Measurements from ENCODE around the gene THAP6.

- no peak for TF ChIP-seq EP300 (conservative IDR thresholded peaks at IDR 0.05; ENCODE audit: poor library complexity, severe bottlenecking)
- TF ChIP-seq, protein P1, sequence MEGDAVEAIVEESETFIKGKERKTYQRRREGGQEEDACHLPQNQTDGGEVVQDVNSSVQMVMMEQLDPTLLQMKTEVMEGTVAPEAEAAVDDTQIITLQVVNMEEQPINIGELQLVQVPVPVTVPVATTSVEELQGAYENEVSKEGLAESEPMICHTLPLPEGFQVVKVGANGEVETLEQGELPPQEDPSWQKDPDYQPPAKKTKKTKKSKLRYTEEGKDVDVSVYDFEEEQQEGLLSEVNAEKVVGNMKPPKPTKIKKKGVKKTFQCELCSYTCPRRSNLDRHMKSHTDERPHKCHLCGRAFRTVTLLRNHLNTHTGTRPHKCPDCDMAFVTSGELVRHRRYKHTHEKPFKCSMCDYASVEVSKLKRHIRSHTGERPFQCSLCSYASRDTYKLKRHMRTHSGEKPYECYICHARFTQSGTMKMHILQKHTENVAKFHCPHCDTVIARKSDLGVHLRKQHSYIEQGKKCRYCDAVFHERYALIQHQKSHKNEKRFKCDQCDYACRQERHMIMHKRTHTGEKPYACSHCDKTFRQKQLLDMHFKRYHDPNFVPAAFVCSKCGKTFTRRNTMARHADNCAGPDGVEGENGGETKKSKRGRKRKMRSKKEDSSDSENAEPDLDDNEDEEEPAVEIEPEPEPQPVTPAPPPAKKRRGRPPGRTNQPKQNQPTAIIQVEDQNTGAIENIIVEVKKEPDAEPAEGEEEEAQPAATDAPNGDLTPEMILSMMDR (IDR thresholded peaks at IDR 0.05; ENCODE audit: poor library complexity, severe bottlenecking): no peak
- no peak for TF ChIP-seq POLR2AphosphoS5 (IDR thresholded peaks at IDR 0.05)
- TF ChIP-seq, protein P2, sequence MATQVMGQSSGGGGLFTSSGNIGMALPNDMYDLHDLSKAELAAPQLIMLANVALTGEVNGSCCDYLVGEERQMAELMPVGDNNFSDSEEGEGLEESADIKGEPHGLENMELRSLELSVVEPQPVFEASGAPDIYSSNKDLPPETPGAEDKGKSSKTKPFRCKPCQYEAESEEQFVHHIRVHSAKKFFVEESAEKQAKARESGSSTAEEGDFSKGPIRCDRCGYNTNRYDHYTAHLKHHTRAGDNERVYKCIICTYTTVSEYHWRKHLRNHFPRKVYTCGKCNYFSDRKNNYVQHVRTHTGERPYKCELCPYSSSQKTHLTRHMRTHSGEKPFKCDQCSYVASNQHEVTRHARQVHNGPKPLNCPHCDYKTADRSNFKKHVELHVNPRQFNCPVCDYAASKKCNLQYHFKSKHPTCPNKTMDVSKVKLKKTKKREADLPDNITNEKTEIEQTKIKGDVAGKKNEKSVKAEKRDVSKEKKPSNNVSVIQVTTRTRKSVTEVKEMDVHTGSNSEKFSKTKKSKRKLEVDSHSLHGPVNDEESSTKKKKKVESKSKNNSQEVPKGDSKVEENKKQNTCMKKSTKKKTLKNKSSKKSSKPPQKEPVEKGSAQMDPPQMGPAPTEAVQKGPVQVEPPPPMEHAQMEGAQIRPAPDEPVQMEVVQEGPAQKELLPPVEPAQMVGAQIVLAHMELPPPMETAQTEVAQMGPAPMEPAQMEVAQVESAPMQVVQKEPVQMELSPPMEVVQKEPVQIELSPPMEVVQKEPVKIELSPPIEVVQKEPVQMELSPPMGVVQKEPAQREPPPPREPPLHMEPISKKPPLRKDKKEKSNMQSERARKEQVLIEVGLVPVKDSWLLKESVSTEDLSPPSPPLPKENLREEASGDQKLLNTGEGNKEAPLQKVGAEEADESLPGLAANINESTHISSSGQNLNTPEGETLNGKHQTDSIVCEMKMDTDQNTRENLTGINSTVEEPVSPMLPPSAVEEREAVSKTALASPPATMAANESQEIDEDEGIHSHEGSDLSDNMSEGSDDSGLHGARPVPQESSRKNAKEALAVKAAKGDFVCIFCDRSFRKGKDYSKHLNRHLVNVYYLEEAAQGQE (IDR thresholded peaks at IDR 0.05; ENCODE audit: borderline replicate concordance): no peak
- TF ChIP-seq EZH2 (IDR thresholded peaks at IDR 0.05; ENCODE audit: borderline replicate concordance, insufficient read depth, low read length, poor library complexity, severe bottlenecking): no peak
- no peak for TF ChIP-seq SMC3 (conservative IDR thresholded peaks at IDR 0.05; ENCODE audit: poor library complexity)
- no peak for TF ChIP-seq TAF1 (IDR thresholded peaks at IDR 0.05; ENCODE audit: low read depth)
- no peak for TF ChIP-seq MXI1 (conservative IDR thresholded peaks at IDR 0.05; ENCODE audit: poor library complexity, severe bottlenecking)
- no peak for TF ChIP-seq RAD21 (conservative IDR thresholded peaks at IDR 0.05)
Observed at GRCh38 chr4:75542824-75543223, 28.6 kb downstream of the THAP6 start.
